Kidney capillary endothelial cell (primary cell): ENCODE results near the gene SRXN1.

Experiments
- DNase-seq: peaks from one replicate; pipeline ENCODE4 v3.0.0-alpha.2; 2018; ENCODE audit warnings: low spot score

SRXN1 gene

GRCh38 chr20:675453-676314 is 22.7 kb upstream of the SRXN1 start, which contains the start of gene SCRT2:
Gene SCRT2, minus strand, starts transcription at chr20:675802. Its CDS starts 201 bp downstream, at chr20:675601.
- DNase-seq = no peak

GRCh38 chr20:675033-675452 is 22.0 kb upstream of the SRXN1 start:
- DNase-seq = no peak

DNA sequence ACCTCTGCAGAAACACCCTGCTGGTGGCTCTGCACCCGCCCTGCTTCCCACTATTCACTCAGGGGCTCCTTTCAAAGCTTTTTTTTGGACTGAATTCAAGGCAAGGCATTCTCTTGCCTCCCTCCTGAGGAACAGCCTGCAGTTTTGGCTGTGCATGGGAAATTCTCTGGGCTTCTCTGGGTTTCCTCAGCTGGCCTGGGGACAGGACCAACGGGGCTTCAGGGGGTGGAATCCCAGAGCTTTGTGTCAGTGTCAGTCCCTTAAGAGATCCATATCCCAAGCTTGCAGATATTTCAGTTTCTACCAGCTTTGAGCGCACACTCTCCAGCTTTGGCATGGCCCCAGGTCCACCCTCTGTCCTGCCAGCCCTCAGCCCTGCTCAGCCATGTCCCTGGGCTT is 20.6 kb upstream of the SRXN1 start:
- DNase-seq = no peak

- no peak for DNase-seq
Measured at GRCh38 chr20:672963-673602, 20.1 kb upstream of the SRXN1 start.

- no peak for DNase-seq
Measured at GRCh38 chr20:671252-672030, 18.4 kb upstream of the SRXN1 start.

- DNase-seq = no peak
Measured at GRCh38 chr20:669573-669972, 16.6 kb upstream of the SRXN1 start.

GRCh38 chr20:668638-669037 is 15.6 kb upstream of the SRXN1 start:
- DNase-seq = no peak

- DNase-seq = no peak
Measured at GRCh38 chr20:668050-668449, 15.1 kb upstream of the SRXN1 start.

DNA sequence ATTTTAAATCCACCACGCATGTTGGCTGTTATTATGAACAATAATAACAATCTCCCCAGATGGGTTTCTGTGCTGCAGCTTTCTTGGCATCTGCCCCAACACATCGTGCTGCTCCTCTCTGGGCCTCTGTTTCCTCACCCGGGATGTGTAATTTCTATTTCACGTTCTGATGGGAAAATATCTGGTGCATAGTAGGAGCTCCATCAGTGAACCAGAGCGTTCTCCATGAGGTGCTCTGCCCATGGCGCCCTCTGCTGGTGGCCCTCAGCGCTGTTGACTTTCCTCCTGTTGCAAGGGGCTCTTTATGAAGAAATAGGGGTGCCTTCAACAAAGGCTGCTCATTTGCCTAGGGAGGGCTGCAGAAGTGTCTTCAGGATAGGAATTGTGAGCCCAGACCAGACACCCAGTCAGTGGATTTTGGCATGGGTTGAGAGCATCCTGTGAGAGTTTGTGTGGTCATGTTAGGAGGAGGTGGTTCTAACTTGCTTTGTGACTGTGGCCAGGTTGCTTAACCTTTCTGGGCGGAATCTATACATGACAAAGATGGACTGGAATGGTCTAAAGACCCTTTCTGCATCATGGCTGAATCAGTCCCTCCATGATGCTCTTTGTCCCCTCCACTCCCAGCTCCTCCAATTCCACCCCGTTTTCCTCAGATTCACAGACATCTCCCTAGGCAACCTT is 14.5 kb upstream of the SRXN1 start:
- DNase-seq = no peak

DNA sequence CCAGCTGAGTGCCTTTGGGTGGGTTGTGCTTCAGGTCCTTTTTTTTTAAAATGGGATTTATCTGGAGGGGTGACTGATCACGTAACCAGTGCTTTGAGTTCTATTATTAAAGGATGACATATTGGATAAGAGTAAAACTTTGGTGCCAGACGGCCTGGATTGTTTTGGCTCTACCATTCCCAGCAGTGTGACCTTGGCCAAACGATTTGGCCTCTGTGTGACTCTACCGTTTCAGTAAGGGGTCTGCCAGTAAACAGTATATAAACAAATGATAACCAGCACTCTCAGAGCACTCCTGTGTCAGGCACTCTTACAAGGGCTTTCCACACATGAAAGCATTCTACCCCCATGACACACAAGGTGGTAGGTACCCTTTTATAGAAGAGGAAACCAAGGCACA is 13.9 kb upstream of the SRXN1 start:
- DNase-seq = no peak

DNA sequence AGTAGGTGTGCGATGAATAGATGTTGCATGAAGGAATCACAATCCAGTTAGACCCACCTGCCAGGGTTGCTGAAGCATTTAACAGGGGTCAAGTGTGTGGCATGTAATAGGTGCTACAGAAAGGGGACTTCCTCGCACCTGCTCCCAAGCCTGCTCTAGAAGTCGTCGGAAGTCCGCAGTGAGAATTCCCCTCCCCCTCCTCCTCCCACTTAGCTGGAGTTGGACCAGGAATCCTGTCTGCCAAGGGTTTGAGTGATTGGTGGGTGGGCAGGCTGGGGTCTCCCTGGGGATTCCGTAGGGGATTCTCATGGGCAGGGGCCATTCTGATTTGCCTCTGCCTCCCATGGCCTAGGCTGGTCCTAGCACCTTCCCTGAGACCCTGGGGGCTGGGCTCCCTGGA is 12.3 kb upstream of the SRXN1 start:
- no peak for DNase-seq

- no peak for DNase-seq
Measured at GRCh38 chr20:664576-664975, 11.6 kb upstream of the SRXN1 start.

- no peak for DNase-seq
Measured at GRCh38 chr20:664151-664550, 11.2 kb upstream of the SRXN1 start.

DNA sequence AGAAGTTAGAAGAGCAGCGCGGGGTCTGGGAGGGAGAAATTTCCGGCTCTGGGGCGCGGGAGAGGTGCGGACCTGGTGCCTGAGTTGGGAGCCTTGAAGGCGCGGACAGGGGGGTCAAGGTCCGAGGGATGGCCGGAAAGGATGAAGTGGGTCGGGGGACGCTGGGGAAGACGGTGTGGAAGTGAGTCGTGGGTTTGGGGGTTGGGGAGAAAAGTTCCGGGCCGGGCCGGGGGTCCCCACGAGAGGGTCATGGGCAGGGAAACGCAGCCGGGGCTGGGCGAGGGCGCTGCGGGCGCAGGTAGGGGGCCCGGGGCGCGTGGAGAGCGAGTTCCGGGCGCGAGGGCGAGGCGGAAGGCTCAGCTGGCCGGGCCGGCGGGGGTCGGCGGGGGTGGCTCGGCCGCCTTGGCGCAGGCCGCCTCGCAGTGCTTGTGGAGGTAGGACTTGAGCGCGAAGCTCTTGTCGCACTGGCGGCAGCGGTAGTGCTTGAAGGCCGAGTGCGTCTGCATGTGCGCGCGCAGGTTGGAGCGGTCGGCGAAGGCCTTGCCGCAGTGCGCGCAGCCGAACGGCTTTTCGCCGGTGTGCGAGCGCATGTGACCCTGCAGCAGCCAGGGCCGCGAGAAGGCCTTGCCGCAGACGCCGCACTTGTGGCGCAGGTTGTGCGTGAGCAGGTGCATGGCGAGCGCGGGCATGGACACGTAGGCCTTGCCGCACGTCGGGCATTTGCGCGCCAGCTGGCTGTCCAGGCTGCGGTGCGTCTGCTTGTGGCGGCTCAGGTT is 10.5 kb upstream of the SRXN1 start:
- DNase-seq = no peak

DNA sequence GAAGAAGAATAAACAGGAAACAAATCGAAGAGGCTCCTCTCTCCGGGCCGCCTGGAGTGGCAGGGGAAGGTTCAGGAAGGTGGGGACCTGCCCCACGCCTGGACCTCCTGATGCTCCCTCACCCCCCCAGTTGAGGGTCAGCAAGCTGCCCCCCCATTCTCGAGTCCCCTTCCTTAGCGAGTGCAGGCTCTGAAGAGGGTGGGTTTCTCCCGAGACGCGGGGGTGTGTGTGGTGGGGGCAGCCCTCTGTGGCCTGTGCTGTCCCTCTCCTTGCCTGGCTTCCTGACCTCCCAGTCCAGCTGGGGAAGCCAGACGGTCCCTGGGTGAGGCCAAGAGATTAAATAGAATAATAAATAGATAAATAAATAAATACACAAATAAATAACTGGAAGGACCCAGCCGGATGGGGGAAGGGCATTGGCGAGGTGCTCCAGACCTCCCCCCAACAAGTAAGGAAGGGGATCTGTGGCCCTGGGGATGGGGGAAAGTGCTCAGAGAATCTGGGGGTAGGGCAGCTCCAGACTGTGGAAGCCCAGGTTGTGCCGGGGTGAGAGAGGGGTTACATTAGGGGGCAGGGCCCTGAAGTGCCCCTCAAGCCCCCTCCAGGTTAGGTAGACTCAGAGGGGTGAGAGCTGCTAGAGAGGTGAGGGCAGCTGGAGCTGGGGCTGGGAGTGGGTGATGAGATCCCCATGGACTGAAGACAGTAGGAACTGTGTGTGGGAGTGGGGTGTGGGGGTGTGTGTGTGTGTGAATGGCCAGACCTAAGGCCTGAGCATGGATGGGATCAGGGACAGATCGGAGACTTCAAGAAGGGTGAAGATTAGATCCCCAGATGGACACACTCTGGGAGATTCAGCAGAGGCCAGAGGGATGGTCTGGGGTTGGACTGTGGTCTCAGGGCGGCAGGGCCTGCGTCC is 9.5 kb upstream of the SRXN1 start:
- no peak for DNase-seq

DNA sequence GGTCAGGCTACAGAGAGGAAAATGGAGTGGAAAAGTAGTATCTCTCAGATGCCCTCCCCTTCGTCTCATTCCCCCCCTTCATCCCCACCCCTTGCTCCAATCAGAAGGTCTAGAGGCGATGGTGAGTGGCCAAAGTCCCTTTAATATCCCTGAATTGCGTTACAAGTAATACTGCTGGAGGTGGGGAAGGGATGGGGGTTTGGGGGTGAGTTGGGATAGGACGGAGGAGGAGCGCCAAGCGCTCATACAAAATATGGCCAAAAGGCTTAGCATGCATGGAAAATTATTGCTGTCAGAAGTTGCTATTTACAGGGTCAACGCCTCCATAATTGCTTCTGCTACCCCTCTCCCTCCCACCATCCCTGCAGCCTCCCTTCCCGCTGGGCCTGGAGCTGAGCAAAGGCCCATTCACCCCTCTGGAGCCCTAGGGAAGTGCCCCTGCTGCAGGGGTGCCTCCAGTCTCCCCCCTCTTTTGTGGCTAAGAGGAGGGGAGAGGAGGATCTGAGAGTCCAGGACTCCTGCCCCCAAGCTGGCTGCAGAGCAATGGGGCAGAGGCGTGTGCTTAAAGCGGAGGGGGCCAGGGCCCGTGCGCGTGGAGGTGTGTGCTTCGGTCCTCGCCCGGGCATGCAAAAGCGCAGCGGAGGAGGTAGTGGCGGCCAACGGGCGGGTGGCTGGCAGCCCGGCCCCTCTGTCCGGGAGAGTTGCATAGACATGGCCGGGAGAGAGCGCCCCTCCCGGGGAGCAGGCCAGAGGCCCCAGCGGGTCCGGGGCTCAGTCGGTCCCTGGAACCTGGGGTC is 8.7 kb upstream of the SRXN1 start:
- DNase-seq = no peak

DNA sequence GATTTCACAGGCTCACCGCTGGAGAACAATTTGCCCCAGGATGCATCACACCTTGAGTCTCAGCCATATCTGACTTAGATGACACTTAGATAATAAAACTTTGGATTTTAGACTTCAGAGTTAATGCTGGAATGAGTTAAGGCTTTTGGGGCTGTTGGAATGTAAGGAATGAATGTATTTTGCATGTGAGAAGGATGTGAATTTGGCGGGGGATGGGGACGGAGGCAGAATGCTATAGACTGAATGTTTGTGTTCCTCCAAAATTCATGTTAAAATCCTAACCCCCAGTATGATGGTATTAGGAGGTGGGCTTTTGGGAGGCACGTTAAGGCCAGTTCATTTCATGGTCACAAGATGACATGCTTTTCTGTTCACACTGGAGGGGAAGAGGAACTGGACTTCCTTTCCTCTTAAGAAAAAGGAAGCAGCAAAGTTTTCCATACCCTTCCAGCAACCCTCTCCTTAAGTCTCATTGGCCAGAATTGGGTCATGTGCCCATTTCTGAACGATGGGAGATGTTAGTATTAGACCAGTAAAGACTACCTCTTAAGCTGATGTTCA is 5.8 kb upstream of the SRXN1 start:
- no peak for DNase-seq

- no peak for DNase-seq
Measured at GRCh38 chr20:658202-658601, 5.2 kb upstream of the SRXN1 start.
